Common myeloid progenitor, CD34-positive (primary cell): Measurements from ENCODE around the gene RUNX3.

ENCODE experiments used
- CTCF ChIA-PET: fragments of 350-600 bp; sonication (Branson Sonifier 250); formaldehyde crosslinking; loops from one replicate; lab custom pipeline; 2021; ENCODE audit warnings: antibody characterized with exemption; lab: Charles Lee
- POLR2A ChIA-PET: fragments of 350-600 bp; sonication (Branson Sonifier 250); formaldehyde crosslinking; loops from one replicate; lab custom pipeline; 2021; ENCODE audit warnings: antibody characterized with exemption; lab: Charles Lee
- DNase-seq, 3 donors: peaks; one replicate each; pipeline versions ENCODE4 v3.0.0 to v3.0.0-alpha.2; 2013
- H3K27ac ChIP-seq, 2 experiments: 1 replicate in 1 of 2; 2 replicates in 1 of 2; pipeline ENCODE4 v1.7.0; 2013; ENCODE audit warnings: inconsistent platforms in 2 of 2, low read length in 2 of 2, mild to moderate bottlenecking in 2 of 2, low read depth in 1 of 2, moderate library complexity in 1 of 2; ENCODE audit not compliant: severe bottlenecking in 2 of 2, insufficient read depth in 1 of 2, poor library complexity in 1 of 2
- H3K27me3 ChIP-seq, 5 experiments: replicated peaks in 2 of 5; 1 replicate in 3 of 5; 2 replicates in 2 of 5; pipeline versions ENCODE4 v1.6.1 to v1.7.0; 2013; ENCODE audit warnings: low read length in 4 of 5, mild to moderate bottlenecking in 2 of 5, moderate library complexity in 2 of 5, inconsistent platforms in 1 of 5; ENCODE audit not compliant: insufficient read depth in 5 of 5, control insufficient read depth in 4 of 5
- H3K36me3 ChIP-seq, 4 experiments: 1 replicate in 2 of 4; 2 replicates in 2 of 4; pipeline versions ENCODE4 v1.6.1 to v1.7.0; 2013; ENCODE audit warnings: low read length in 3 of 4, control low read depth in 1 of 4, mild to moderate bottlenecking in 1 of 4; ENCODE audit not compliant: control insufficient read depth in 4 of 4, insufficient read depth in 4 of 4
- H3K4me1 ChIP-seq, 4 experiments: 1 replicate in 3 of 4; 2 replicates in 1 of 4; pipeline versions ENCODE4 v1.6.1 to v1.7.1; 2013; ENCODE audit warnings: low read length in 3 of 4, mild to moderate bottlenecking in 3 of 4, control low read depth in 1 of 4, inconsistent platforms in 1 of 4, moderate library complexity in 1 of 4; ENCODE audit not compliant: control insufficient read depth in 4 of 4, insufficient read depth in 4 of 4; ENCODE audit errors: control extremely low read depth in 1 of 4
- H3K4me3 ChIP-seq, 7 experiments: 1 replicate in 4 of 7; 2 replicates in 3 of 7; pipeline versions ENCODE4 v1.5.1 to v1.7.0; 2013; ENCODE audit warnings: mild to moderate bottlenecking in 7 of 7, low read length in 6 of 7, moderate library complexity in 6 of 7, inconsistent platforms in 2 of 7, low read depth in 2 of 7, control low read depth in 1 of 7; ENCODE audit not compliant: insufficient read depth in 4 of 7, control insufficient read depth in 1 of 7; ENCODE audit errors: extremely low read depth in 1 of 7
- H3K9me3 ChIP-seq, 5 experiments: 1 replicate in 4 of 5; 2 replicates in 1 of 5; pipeline versions ENCODE4 v1.6.1 to v1.7.1; 2013; ENCODE audit warnings: low read length in 4 of 5, mild to moderate bottlenecking in 2 of 5, inconsistent platforms in 1 of 5, low read depth in 1 of 5, moderate library complexity in 1 of 5; ENCODE audit not compliant: control insufficient read depth in 4 of 5, insufficient read depth in 2 of 5; ENCODE audit errors: control extremely low read depth in 1 of 5
- WGBS: methylation state at CpG from one replicate; pipeline ENCODE4 v1.1.5; 2013; ENCODE audit not compliant: insufficient coverage; 5-methylcytosine and 5-hydroxymethylcytosine counted together

RUNX3 gene

DNA sequence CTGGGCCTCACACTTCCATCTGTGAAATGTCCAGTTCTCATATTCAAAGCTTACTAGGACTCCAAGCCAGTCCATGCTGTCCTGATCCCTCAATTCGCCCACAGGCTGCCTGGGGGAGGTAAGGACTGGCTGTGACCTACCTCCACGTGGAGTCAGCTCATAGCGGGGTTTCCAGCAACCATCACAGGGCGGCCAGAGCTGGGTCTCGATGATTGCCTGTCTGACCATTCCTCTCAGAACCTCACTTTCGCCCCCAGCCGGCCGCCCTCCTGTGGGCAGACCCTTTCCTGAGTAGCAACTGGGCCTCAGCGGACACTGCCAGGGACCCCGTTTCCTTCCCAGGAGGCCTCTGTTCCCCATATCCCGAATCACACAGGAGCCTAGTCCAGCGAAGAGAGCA lies 3.4 kb upstream of the RUNX3 start:
- peaks cover 0 to 41% (median 20%) of the 10 kb centered on the region in 4 experiments for H3K4me1 ChIP-seq
- CTCF ChIA-PET, result interaction anchor here (1.0 to 4.1 kb wide), 17 partner anchors 8 to 270 kb away, joined by 3 to 24 read pairs (median 6); no protein-coding TSS in a partner anchor

DNA sequence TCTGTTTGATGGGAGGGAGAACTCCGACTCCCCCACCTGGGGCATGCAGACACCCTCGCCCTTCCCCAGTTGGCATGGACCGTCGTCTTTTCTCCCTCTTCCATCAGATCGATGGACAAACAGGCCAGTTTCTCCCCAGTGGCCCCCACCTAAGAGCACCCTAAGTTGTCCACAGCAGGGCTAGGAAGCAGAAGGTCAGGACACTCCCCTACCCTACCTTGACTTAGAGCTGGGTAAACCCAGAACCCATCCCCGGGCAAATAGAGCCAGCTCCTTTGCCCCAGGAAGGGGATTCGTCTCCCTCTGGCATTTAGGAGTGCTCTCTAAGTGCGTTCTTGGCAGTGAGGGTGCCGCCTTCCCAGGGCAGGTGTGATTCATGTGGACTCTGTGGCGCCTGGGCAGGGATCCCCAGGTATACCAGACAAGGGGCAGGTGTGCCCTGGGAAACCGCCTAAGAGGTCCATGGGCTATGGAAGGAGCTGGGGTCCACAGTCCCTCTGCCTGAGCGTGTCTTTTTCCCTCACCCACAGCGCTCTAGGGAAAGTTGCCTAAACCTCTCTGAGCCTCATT lies 2.7 kb upstream of the RUNX3 start:
- DNase-seq, result no peak
- ChIA-PET CTCF (interaction anchor here (0.6 to 4.1 kb wide), 28 partner anchors 9 to 271 kb away, joined by 3 to 24 read pairs (median 4); no protein-coding TSS in a partner anchor), POLR2A (interaction anchor here (0.6 to 1.6 kb wide), 6 partner anchors 89 to 1565 kb away, joined by 3 to 8 read pairs (median 3); no protein-coding TSS in a partner anchor)
- H3K4me1 ChIP-seq, result peaks cover 4 to 47% (median 25%) of the 10 kb centered on the region in 4 experiments
- H3K27ac ChIP-seq, result no peak overlapping the region
- no peaks in the 10 kb centered on the region for H3K27me3 ChIP-seq
- H3K36me3 ChIP-seq, result peaks cover 0 to under 1% (median 0%) of the 10 kb centered on the region in 4 experiments
- peak overlapping the region in 1 of 7 experiments; percentile 45 for H3K4me3 ChIP-seq
- H3K9me3 ChIP-seq, result no peaks in the 10 kb centered on the region
- WGBS, result 100% methylated on average over 6 of the region's 13 CpGs

More for the DNA sequence above, 3.4 kb upstream of the RUNX3 start:
- no peak overlapping the region for H3K4me3 ChIP-seq
- H3K27ac ChIP-seq, result no peak overlapping the region
- no peaks in the 10 kb centered on the region for H3K9me3 ChIP-seq
- 95% methylated on average over 12 of the region's 12 CpGs for WGBS
- no peaks in the 10 kb centered on the region for H3K27me3 ChIP-seq
- POLR2A ChIA-PET, result interaction anchor here (1.6 kb wide), 1 partner anchor 89 kb away, joined by 8 read pairs; no protein-coding TSS in a partner anchor
- no peak for DNase-seq
- no peaks in the 10 kb centered on the region for H3K36me3 ChIP-seq

DNA sequence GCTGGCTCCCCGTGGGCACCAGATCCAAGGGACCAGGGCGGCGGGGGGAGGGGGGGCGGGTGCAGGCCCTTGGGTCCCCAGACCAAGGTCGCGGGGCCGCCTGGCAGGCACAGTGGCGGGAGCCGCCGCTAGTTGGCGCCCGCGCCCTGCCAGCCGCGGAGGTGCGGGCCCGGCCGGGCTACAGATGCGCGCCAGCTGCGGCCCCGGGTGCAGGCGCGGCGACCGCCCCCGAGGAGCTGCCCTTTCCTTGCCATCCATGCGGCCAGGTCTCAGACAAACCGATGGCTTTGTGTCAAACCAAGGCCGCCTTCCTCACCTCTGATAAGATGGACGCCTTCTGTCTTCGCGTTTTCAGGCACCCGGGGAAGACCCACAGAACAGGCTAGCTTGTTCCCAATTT lies 2.2 kb upstream of the RUNX3 start:
- Histone ChIP-seq H3K4me3 (peak overlapping the region in 3 of 7 experiments; percentile 55 to 66 (median 56)), H3K36me3 (peaks cover 0 to 5% (median 0%) of the 10 kb centered on the region in 4 experiments), H3K27ac (no peak overlapping the region), H3K4me1 (peaks cover 6 to 53% (median 30%) of the 10 kb centered on the region in 4 experiments), H3K9me3 (no peaks in the 10 kb centered on the region), H3K27me3 (no peaks in the 10 kb centered on the region)
- CTCF ChIA-PET, result interaction anchor here (0.6 to 4.1 kb wide), 28 partner anchors 10 to 272 kb away, joined by 3 to 24 read pairs (median 4); no protein-coding TSS in a partner anchor
- 3% methylated on average over 27 of the region's 34 CpGs for WGBS
- DNase-seq, result peak; percentile 46 to 59 (median 55)
- POLR2A ChIA-PET, result interaction anchor here (0.5 to 1.6 kb wide), 6 partner anchors 90 to 1564 kb away, joined by 3 to 8 read pairs (median 3); no protein-coding TSS in a partner anchor

DNA sequence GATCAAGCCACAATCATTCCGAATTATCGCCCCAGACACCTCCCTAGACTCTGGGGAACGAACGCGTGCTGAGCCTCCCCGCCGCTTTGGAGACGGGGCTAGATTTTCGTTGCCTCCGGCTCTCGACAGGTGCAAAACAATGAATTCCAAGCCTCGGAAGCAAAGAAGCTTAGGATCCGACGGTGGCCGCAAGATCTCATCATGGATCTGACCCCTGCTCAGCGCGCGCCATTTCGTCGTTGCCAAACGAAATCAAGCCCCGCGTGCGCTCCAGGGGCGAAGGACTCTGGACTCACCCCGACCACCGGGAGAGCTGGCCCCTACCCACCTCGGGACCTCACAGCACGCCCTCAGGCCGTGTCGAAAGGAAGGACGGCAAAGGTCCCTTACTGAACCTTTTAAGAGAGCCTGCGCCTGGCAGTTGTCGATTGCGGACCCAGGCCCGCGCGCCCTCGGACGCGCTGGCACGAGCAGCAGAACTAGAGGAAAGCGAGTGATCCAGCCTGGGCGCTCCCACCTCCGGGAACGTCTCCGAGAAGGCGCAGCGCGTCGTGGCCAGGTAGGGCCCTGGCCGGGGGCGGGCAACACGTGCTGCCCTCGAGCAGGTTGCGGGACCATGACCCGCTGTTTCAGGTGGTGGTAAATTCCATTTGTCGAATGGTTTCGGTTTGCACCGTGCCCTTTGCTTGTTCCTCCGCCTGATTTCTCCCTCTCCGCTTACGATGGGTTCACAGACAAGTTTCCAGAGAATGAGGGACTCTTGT lies 1.6 kb upstream of the RUNX3 start:
- 87% methylated on average over 54 of the region's 63 CpGs for WGBS

DNA sequence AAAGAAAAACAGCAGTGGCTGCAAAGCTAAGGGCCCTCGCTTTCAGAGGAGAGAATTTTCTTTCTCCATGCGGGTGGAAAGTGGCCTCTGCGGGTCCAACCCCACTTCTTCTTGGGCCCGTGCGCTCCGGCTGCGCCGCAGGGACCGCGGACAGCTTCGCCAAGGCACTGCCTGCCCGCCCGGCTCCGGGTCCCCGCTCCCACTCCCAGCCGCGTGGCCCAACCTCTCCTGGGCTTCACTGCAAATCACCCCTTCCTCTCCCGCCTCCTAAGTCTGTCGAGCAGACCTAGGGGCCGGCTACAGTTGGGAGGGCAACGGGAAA lies 1.0 kb upstream of the RUNX3 start:
- Histone ChIP-seq H3K27ac (no peak overlapping the region), H3K4me3 (peak overlapping the region in 3 of 7 experiments; percentile 32 to 95 (median 86)), H3K27me3 (no peaks in the 10 kb centered on the region), H3K9me3 (no peaks in the 10 kb centered on the region), H3K36me3 (peaks cover under 1 to 17% (median 6%) of the 10 kb centered on the region in 4 experiments), H3K4me1 (peaks cover 6 to 64% (median 40%) of the 10 kb centered on the region in 4 experiments)
- ChIA-PET CTCF (interaction anchor here (1.2 to 4.1 kb wide), 4 partner anchors 16 to 107 kb away, joined by 4 to 24 read pairs (median 8); no protein-coding TSS in a partner anchor), POLR2A (interaction anchor here (1.2 to 2.9 kb wide), 3 partner anchors 83 to 217 kb away, joined by 3 to 18 read pairs (median 12); no protein-coding TSS in a partner anchor)
- WGBS, result 95% methylated on average over 21 of the region's 21 CpGs
- no peak for DNase-seq

More for the DNA sequence above, 1.6 kb upstream of the RUNX3 start:
- Histone ChIP-seq H3K36me3 (peaks cover 0 to 12% (median 1%) of the 10 kb centered on the region in 4 experiments), H3K9me3 (no peaks in the 10 kb centered on the region), H3K4me1 (peaks cover 6 to 59% (median 36%) of the 10 kb centered on the region in 4 experiments), H3K27ac (no peak overlapping the region), H3K4me3 (peak overlapping the region in 4 of 7 experiments; percentile 44 to 66 (median 56)), H3K27me3 (no peaks in the 10 kb centered on the region)
- ChIA-PET CTCF (interaction anchor here (0.9 to 4.1 kb wide), 14 partner anchors 10 to 204 kb away, joined by 3 to 24 read pairs (median 6); no protein-coding TSS in a partner anchor), POLR2A (interaction anchor here (0.5 to 2.9 kb wide), 7 partner anchors 83 to 1564 kb away, joined by 3 to 18 read pairs (median 3); no protein-coding TSS in a partner anchor)
- DNase-seq, result peak in 2 of 3 donors; percentile 61 to 64

DNA sequence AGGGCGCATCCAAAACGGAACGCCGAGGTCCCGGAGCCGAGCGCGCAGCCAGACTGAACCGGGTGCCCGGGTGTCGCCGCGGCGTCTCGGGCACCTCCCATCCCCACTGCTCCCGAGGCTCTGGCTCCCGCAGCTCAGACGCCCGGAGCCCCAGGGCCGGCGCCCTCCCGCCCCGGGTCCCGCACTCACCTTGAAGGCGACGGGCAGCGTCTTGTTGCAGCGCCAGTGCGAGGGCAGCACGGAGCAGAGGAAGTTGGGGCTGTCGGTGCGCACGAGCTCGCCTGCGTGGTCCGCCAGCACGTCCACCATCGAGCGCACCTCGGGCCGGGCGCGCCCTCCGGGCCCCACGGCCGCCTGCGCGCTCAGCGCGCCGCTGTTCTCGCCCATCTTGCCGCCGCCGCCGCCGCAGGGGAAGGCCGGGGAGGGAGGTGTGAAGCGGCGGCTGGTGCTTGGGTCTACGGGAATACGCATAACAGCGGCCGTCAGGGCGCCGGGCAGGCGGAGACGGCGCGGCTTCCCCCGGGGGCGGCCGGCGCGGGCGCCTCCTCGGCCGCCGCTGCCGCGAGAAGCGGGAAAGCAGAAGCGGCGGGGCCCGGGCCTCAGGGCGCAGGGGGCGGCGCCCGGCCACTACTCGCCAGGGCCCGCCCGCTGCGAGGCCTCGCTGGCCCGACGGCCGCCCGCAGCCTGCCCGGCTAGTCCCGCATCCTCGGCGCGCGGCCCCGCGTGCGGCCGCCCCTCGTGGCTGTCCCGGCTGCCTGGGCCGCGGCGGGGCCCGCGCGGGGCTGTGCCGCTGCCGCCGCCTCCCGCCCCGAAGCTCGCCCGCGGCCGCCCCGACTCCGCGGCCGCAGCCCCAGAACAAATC lies 447 bp downstream of the RUNX3 start:
- peak overlapping the region; percentile 76 to 95 (median 85) for H3K4me3 ChIP-seq
- CTCF ChIA-PET, result interaction anchor here (0.8 to 7.3 kb wide), 11 partner anchors 10 to 277 kb away, joined by 3 to 40 read pairs (median 3); no protein-coding TSS in a partner anchor
- H3K27ac ChIP-seq, result peak overlapping the region; percentile 72 to 84
- H3K9me3 ChIP-seq, result no peaks in the 10 kb centered on the region
- H3K36me3 ChIP-seq, result peaks cover 4 to 32% (median 18%) of the 10 kb centered on the region in 4 experiments
- H3K27me3 ChIP-seq, result no peaks in the 10 kb centered on the region
- DNase-seq, result peak; percentile 36 to 75 (median 56)
- 0% methylated on average over 125 of the region's 129 CpGs for WGBS
- H3K4me1 ChIP-seq, result peaks cover 6 to 76% (median 51%) of the 10 kb centered on the region in 4 experiments
- POLR2A ChIA-PET, result interaction anchor here (0.7 to 2.9 kb wide), 8 partner anchors 15 to 303 kb away, joined by 3 to 19 read pairs (median 7); partner anchors contain the start of gene SYF2
